Measurements from ENCODE around the gene CD244. TPM values are rescaled to one million over a fixed set of nuclear protein-coding genes. Genes with fewer than 3 reads are reported as not detected.
"Not testable (repeated sequence)": the region's sequence is repeated elsewhere in the genome, so short reads cannot be mapped to it uniquely, and the experiment has no call there.

CD244 gene
- polyA plus RNA-seq, 3 donors: 0.16 to 0.40 (median 0.29) TPM

DNA sequence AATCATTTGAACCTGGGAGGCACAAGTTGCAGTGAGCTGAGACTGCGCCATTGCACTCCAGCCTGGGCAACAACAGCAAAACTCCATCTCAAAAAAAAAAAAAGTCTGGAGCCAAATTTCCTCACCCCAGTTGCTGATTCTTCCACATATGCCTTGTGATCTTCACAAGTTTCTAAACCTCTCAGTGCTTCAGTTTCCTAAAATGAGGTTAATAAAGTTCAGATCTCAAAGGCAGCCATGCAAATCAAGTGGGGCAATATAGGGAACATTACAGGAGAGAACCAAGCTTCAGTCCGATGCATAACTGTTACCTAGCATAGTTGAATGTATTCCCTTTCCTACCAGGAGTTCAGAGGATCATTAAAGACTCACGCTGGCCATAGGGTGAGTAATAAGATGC is 17.5 kb upstream of the CD244 start:
- no peak for DNase-seq (ENCODE audit: low read depth in 3 of 3, low spot score in 2 of 3)

DNA sequence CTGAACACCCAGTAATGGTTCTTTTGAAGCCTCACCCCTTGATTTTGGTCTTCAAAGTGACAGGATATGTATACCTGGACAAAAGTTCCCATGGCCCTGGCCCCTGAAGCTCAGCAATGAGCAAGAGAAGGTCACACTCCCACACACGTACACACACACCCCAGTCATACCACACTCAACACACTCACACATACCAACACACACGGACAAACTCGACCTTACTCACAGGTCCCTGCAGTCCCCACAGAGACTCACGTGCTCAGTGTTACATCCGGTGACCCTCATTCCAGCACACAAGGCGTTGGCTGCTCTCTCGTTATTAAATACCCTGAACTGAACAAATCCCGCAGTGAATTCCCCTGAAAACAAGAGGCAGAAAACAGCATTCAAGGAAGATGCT is 16.4 kb upstream of the CD244 start:
- DNase-seq (ENCODE audit: low read depth in 3 of 3, low spot score in 2 of 3): no peak

DNA sequence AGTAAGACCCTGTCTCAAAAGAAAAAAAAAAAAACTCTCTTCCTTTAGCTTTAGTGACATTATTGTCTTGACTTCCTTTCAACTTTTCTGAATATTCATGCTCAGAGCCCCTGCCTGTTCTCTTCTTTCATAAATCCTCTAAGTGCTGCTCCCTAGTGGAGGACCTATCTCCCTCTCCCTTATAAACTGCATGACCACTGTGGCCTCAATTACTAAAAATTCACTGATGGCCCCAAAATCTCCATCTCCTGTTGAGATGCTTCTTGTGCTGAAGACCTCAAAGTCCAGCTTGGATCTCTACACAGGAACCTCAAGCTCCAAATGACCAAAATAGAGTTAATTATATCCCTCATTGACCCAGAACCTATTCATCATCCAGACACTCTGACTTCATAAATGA is 14.5 kb upstream of the CD244 start:
- no peak for DNase-seq (ENCODE audit: low read depth in 3 of 3, low spot score in 2 of 3)

- DNase-seq (ENCODE audit: low read depth in 3 of 3, low spot score in 2 of 3): no peak
Measured at GRCh38 chr1:160876311-160876710, 13.6 kb upstream of the CD244 start.

GRCh38 chr1:160875591-160875990 is 12.9 kb upstream of the CD244 start:
- DNase-seq (ENCODE audit: low read depth in 3 of 3, low spot score in 2 of 3): not testable (repeated sequence)

GRCh38 chr1:160874935-160875334 is 12.2 kb upstream of the CD244 start:
- no peak for DNase-seq (ENCODE audit: low read depth in 3 of 3, low spot score in 2 of 3)

- no peak for DNase-seq (ENCODE audit: low read depth in 3 of 3, low spot score in 2 of 3)
Measured at GRCh38 chr1:160868141-160868540, 5.5 kb upstream of the CD244 start.

- DNase-seq (ENCODE audit: low read depth in 3 of 3, low spot score in 2 of 3): not testable (repeated sequence)
Measured at GRCh38 chr1:160867651-160868050, 5.0 kb upstream of the CD244 start.

DNA sequence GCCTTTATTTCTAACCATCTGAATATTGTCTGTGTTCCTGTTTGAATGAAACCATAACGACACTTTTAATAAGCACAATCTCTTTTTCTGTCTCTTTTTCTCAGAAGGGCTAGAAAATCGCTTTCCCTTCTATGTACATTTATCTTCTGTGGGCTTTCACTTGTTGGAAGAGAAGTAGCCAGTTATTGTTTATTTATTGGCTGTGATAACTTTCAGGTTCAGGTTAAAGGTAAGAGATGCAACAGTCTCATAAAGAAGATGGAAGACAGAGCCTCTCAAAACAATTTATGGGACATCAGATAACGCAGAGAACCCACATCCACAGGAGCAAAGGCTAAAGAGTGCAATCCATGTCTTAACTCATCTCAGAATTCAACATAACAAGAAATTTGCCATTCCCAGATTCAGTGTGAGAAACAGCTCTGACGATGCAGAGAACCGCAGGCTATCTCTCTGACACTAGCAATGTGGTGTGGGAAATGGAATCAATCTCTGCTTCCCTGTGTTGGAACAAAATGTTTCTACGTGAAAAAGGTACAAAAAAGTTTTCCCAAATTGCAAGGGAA is 4.1 kb upstream of the CD244 start:
- no peak for DNase-seq (ENCODE audit: low read depth in 3 of 3, low spot score in 2 of 3)

DNA sequence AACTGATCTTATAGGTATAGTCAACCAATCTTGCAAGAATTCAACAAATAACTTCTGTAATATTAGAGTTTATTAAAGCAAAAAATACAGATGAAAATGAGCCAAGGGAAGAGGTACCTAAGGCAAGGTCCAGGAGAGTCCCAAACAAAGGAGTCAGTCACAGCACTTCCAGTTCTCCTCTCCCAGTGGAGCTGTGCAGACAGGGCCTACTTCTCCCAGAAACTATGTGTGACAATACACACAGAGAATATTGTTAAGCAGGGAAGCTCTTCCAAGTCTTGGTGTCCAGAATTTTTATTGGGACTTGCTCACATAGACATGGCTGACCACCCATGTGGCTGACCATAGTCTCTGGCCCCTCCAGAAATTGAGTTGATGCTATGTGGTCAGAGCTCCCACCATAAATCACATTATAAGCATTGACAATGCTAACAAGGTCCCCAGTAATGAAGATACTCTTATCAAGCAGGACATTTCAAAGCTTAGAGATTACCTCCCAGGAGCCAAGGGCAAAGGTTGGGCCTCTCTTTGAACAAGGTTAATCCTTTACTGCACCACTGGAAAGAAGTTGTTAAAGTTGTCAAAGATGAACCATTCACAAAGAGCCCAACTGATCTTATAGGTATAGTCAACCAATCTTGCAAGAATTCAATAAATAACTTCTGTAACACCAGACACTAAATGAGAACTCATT is 3.5 kb upstream of the CD244 start:
- no peak for DNase-seq (ENCODE audit: low read depth in 3 of 3, low spot score in 2 of 3)

GRCh38 chr1:160865337-160865736 is 2.6 kb upstream of the CD244 start:
- DNase-seq (ENCODE audit: low read depth in 3 of 3, low spot score in 2 of 3): no peak

DNA sequence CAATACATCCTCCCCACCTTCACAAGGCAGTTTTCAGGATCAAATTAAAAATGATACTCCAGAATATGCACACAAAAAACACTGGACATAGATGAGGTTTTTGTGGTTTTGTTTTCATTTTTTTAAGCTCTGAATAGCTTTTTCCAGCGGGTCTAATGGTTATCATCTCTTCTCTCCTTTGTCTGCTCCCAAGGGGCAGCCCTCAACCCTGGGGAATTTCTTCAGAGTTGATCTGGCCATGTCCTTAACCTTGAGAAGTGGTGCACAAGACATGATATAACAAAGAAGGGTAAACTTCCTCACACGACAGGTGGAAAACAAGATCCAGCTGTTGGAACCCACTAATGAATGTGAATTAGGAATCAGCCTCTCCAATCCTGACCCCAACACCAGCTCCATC is 1.5 kb upstream of the CD244 start:
- no peak for DNase-seq (ENCODE audit: low read depth in 3 of 3, low spot score in 2 of 3)

GRCh38 chr1:160863774-160864131 is 1.1 kb upstream of the CD244 start:
- DNase-seq (ENCODE audit: low read depth in 3 of 3, low spot score in 2 of 3): no peak

DNA sequence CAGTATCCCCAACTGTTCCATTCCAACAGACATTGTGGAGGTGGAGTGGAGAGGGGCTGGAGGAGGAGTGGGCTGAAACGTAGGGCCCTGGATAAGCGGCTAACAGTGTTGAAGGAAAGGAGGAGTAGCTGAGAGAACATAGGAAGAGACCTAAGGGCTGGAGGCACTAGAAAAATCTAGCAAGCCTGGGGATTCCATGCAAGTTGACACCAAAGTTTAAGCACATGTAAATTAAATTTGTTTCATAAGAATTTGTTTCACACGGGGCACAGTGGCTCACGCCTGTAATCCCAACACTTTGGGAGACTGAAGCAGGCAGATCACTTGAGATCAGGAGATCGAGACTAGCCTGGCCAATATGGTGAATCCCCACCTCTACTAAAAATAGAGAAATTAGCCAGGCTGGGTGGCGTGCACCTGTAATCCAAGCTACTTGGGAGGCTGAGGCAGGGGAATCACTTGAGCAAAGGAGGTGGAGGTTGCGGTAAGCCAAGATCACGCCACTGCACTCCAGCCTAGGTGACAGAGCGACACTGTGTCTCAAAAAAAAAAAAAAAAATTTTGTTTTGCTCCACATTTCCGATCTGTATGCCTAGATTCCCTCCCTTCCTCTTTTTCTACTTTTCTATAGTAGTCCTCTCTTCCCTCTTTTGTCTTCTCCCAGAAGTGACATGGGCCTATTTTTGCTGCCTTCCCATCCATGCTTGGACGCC is 530 bp upstream of the CD244 start:
- DNase-seq (ENCODE audit: low read depth in 3 of 3, low spot score in 2 of 3): no peak

GRCh38 chr1:160860840-160861505 is 1.7 kb downstream of the CD244 start:
- DNase-seq (ENCODE audit: low read depth in 3 of 3, low spot score in 2 of 3): no peak

DNA sequence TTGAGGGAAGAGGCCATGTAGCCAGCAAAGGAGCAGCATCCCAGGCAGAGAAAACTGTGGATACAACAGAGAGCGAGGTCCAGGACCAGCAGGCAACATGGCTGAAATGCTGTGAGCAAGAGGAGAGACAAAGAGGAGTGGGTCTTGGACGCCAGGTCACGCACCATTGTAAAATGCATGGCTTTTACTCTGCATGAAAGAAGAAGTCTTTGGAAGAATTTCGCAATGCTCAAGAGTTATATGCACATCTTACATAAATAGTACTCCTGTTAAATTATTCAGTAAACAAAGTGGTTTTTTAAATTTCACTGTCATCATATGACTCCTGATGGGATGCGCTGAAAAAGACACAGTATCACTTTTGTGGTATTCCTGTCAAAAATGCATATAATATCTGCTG is 3.5 kb downstream of the CD244 start:
- no peak for DNase-seq (ENCODE audit: low read depth in 3 of 3, low spot score in 2 of 3)

DNA sequence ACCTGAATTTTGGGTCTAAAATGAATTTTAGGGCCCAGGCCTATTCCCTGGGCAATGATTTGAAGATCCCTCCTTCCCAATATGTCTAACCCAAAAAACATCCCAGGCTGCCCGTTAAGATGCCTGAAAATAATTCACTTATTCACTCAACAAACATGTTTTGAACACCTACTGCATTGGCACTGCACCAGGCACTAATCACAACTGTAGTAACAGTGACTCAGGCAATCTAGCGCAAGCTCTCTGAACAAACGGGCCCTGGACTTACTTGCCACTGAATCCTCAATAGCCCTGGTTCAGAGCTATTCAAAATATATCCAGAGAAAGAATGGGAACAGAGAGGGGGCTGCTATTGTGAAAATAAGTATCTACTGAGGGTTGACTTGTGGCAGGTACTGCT is 4.2 kb downstream of the CD244 start:
- DNase-seq (ENCODE audit: low read depth in 3 of 3, low spot score in 2 of 3): no peak

DNA sequence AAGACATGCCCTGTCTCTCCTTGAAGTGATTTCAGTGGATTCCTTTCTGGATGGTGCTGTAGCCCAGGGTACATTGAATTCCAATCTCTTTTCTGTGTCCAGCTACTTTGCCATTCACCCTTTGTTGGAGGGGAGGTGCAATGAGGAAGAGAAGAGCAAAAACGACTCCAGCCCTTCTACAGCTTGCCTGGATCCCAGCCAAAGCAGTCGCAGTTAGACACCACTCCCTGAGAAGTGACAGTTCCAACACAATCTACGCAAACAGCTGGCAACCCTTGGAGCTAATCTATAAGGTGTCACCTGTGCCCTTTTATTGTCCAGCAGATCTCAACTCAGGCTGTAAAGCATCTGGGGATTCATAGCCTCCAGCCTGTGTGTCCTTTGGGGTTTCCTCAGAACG is 4.6 kb downstream of the CD244 start:
- DNase-seq (ENCODE audit: low read depth in 3 of 3, low spot score in 2 of 3): no peak

- DNase-seq (ENCODE audit: low read depth in 3 of 3, low spot score in 2 of 3): no peak
Measured at GRCh38 chr1:160855181-160855981, 7.3 kb downstream of the CD244 start.

- no peak for DNase-seq (ENCODE audit: low read depth in 3 of 3, low spot score in 2 of 3)
Measured at GRCh38 chr1:160853754-160854153, 8.9 kb downstream of the CD244 start.

- no peak for DNase-seq (ENCODE audit: low read depth in 3 of 3, low spot score in 2 of 3)
Measured at GRCh38 chr1:160853014-160853413, 9.7 kb downstream of the CD244 start.
